ENCODE results near the gene ISCA2.

- TF ChIP-seq POLR2A (IDR thresholded peaks at IDR 0.05), result no peak
- TF ChIP-seq CTCF (IDR thresholded peaks at IDR 0.05), result no peak
- TF ChIP-seq POLR2AphosphoS5 (IDR thresholded peaks at IDR 0.05), result no peak
- TF ChIP-seq EP300 (IDR thresholded peaks at IDR 0.05), result no peak
These were observed 14.7 kb downstream of the ISCA2 start for GRCh38 chr14:74508292-74508731.
